Colonic mucosa (tissue), 4 donors: ENCODE measurements around the gene TCFL5. TPM values are rescaled to one million over a fixed set of nuclear protein-coding genes. Genes with fewer than 3 reads are reported as not detected.
"Not testable (repeated sequence)": the region's sequence is repeated elsewhere in the genome, so short reads cannot be mapped to it uniquely, and the experiment has no call there.

ENCODE experiments used
- DNase-seq: peaks from one replicate; pipeline ENCODE4 v3.0.0-alpha.2; 2020
- H3K27ac ChIP-seq: fragments of 200-600 bp; one replicate; pipeline ENCODE4 v1.8.0; 2021
- H3K27me3 ChIP-seq: fragments of 200-600 bp; one replicate; pipeline ENCODE4 v1.8.0; 2021
- H3K36me3 ChIP-seq: fragments of 200-600 bp; one replicate; pipeline ENCODE4 v1.8.0; 2021
- H3K4me1 ChIP-seq: fragments of 200-600 bp; one replicate; pipeline ENCODE4 v1.8.0; 2021; ENCODE audit warnings: mild to moderate bottlenecking
- H3K4me3 ChIP-seq: fragments of 200-600 bp; one replicate; pipeline ENCODE4 v1.8.0; 2021
- H3K9ac ChIP-seq, 2 donors: one replicate each; pipeline ENCODE4 v1.7.0; 2013; ENCODE audit warnings: control low read depth in 2 of 2, low read depth in 2 of 2, low read length in 2 of 2
- H3K9me3 ChIP-seq: fragments of 200-600 bp; one replicate; pipeline ENCODE4 v1.8.0; 2021
- intact Hi-C: fragments of 100-400 bp; cut with DNase I; formaldehyde crosslinking; loops from one replicate; pipeline ENCODE4 v1.14.1; 2022
- total RNA-seq, 2 donors: library from RNA; stranded (reverse); fragmentation: NEBNext Ultra II Directional in 1 of 2; extraction: Animal tissue kit (Norgen Biotek cat#: 25700) in 1 of 2; gene quantifications; one replicate each; pipeline ENCODE4 v1.2.1, GENCODE V29; 2021
- TF ChIP-seq, protein P1 (sequence below): fragments of 200-600 bp; IDR thresholded peaks from one replicate; pipeline ENCODE4 v1.8.0; 2022; ENCODE audit warnings: antibody characterized with exemption, mild to moderate bottlenecking
- donor health status: healthy.
- donor health status: DM: no; HTN: no; CAD: no.
- donor health status: DM: no; HTN: no; CAD: no.

TCFL5 gene
- total RNA-seq, 2 donors from 2014 or later, result 6.2 to 7.3 TPM

DNA sequence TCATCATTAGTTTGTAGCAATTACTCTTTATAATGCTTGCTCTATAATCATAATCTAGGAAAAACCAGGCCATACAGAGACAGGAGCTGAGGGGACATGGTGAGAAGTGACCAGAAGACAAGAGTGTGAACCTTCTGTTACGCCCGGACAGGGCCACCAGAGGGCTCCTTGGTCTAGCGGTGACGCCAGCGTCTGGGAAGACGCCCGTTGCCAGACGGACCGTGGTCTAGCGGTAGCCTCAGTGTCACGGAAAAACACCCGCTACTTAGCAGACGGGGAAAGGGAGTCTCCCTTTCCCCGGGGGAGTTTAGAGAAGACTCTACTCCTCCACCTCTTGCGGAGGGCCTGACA lies 12.0 kb upstream of the TCFL5 start:
- TF ChIP-seq, protein P1, sequence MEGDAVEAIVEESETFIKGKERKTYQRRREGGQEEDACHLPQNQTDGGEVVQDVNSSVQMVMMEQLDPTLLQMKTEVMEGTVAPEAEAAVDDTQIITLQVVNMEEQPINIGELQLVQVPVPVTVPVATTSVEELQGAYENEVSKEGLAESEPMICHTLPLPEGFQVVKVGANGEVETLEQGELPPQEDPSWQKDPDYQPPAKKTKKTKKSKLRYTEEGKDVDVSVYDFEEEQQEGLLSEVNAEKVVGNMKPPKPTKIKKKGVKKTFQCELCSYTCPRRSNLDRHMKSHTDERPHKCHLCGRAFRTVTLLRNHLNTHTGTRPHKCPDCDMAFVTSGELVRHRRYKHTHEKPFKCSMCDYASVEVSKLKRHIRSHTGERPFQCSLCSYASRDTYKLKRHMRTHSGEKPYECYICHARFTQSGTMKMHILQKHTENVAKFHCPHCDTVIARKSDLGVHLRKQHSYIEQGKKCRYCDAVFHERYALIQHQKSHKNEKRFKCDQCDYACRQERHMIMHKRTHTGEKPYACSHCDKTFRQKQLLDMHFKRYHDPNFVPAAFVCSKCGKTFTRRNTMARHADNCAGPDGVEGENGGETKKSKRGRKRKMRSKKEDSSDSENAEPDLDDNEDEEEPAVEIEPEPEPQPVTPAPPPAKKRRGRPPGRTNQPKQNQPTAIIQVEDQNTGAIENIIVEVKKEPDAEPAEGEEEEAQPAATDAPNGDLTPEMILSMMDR, result peak; percentile 38
- H3K4me3 ChIP-seq, H3K27me3 ChIP-seq, H3K9ac ChIP-seq, H3K36me3 ChIP-seq, H3K27ac ChIP-seq, H3K9me3 ChIP-seq, H3K4me1 ChIP-seq: not testable (repeated sequence)
- intact Hi-C loops, result loop anchor here (2.0 kb wide), 1 partner anchor 135 kb away; no protein-coding TSS in a partner anchor
- DNase-seq, result peak; percentile 66

DNA sequence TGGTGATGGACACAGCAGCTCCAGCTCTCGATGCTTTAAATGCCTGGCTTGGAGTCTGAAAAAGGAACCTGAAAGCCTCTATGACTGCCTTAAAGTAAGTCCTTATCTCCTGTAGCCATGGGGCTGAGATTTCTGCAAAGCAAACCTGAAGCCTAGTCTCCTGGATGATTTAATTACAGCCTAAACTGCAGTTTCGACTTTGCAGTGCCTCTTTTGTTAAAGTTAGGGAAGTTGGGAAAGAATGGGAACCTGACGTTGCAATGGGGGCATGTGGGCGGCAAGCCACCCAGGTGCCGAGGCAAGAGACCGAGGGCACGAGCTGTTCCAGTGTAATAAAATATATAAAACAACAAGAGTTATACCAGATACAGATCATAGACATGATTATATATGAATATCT lies 11.7 kb upstream of the TCFL5 start:
- H3K9ac ChIP-seq, result no peak overlapping the region
- H3K36me3 ChIP-seq, result no peaks in the 10 kb centered on the region
- H3K4me3 ChIP-seq, result no peak overlapping the region
- H3K27ac ChIP-seq, result no peak overlapping the region
- H3K4me1 ChIP-seq, result no peaks in the 10 kb centered on the region
- no peaks in the 10 kb centered on the region for H3K27me3 ChIP-seq
- TF ChIP-seq, protein P1, result no peak
- no peaks in the 10 kb centered on the region for H3K9me3 ChIP-seq
- intact Hi-C loops, result loop anchor here (2.0 kb wide), 1 partner anchor 136 kb away; no protein-coding TSS in a partner anchor
- DNase-seq, result no peak

DNA sequence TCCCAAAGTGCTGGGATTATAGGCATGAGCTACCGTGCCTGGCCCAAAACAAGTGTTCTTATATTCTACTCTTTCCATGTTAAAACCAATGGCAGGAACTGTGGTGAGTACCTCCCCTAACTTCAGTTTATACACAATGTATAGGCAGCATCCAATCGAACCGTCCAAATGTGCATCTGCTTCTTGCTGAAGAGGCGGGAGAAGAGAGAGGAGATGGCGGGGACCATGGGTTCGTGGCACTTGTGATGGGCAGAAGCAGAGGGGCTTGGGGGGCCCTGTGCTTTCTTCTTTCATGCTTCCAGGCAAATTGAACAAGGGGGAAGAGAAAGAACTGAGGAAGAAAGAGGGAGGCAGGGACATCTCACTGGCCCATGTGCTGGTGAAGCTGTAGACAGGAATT lies 11.2 kb upstream of the TCFL5 start:
- intact Hi-C loops, result loop anchor here (2.0 kb wide), 1 partner anchor 136 kb away; no protein-coding TSS in a partner anchor
- TF ChIP-seq, protein P1, result no peak
- DNase-seq, result no peak

DNA sequence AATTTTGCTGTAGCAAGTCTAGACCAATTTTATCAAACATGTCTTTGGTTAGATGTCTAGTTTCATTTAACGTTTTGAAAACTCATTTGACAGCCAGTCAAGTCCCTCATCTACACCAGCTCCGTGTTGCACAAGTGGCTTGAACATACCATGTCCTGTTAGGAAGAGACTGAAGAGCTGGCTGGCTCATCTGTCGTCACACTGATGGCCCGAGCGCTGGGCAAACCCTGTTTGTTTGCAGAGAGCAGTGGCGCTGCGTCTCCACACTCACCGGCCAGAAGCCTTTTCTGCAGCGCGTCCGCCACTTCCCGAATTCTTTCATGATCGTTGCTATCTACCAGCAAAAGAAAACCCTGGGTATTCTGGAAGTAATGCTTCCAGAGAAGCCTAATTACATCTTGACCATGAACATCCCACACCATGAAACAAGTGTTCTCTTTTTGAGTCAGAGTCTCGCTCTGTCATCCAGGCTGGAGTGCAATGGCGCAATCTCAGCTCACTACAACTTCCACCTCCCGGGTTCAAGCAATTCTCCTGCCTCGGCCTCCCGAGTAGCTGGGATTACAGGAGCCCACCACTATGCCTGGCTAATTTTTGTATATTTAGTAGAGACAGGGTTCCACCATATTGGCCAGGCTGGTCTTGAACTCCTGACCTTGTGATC lies 10.7 kb upstream of the TCFL5 start:
- TF ChIP-seq, protein P1, result no peak
- no peaks in the 10 kb centered on the region for H3K27me3 ChIP-seq
- intact Hi-C loops, result loop anchor here (2.0 kb wide), 1 partner anchor 136 kb away; no protein-coding TSS in a partner anchor
- no peak overlapping the region for H3K27ac ChIP-seq
- no peak for DNase-seq
- H3K9ac ChIP-seq, result no peak overlapping the region
- no peaks in the 10 kb centered on the region for H3K9me3 ChIP-seq
- H3K4me1 ChIP-seq, result no peaks in the 10 kb centered on the region
- no peak overlapping the region for H3K4me3 ChIP-seq
- no peaks in the 10 kb centered on the region for H3K36me3 ChIP-seq

More for the DNA sequence above, 11.2 kb upstream of the TCFL5 start:
- Histone ChIP-seq H3K9me3 (no peaks in the 10 kb centered on the region), H3K4me1 (no peaks in the 10 kb centered on the region), H3K36me3 (no peaks in the 10 kb centered on the region), H3K27ac (no peak overlapping the region), H3K27me3 (no peaks in the 10 kb centered on the region), H3K4me3 (no peak overlapping the region), H3K9ac (no peak overlapping the region)

DNA sequence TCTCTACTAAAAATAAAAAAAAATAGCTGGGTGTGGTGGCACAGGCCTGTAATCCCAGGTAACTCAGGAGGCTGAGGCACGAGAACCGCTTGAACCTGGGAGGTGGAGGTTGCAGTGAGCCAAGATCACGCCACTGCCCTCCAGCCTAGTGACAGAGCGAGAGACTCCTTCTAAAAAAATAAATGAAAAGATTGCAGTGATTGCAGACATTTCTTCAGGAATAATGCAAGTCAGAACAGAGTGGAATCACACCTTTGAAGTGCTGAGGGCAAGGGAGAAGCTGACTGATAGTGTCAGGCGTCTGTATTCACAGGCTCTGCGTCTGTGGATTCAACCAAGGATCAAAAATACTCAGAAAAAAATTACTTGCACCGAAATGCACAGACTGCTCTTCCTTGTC lies 2.6 kb upstream of the TCFL5 start:
- H3K27me3 ChIP-seq, result peaks cover 3% of the 10 kb centered on the region
- H3K36me3 ChIP-seq, result no peaks in the 10 kb centered on the region
- H3K9me3 ChIP-seq, result no peaks in the 10 kb centered on the region
- no peak overlapping the region for H3K4me3 ChIP-seq
- peaks cover 3% of the 10 kb centered on the region for H3K4me1 ChIP-seq
- DNase-seq, result no peak
- TF ChIP-seq, protein P1, result no peak
- intact Hi-C loops, result no loop called here
- H3K27ac ChIP-seq, result no peak overlapping the region
- no peak overlapping the region for H3K9ac ChIP-seq
